Muscle of leg (tissue), 16 donors: Measurements from ENCODE around the gene NBPF1. TPM values are rescaled to one million over a fixed set of nuclear protein-coding genes. Genes with fewer than 3 reads are reported as not detected.
"Not testable (repeated sequence)": the region's sequence is repeated elsewhere in the genome, so short reads cannot be mapped to it uniquely, and the experiment has no call there.

Experiments
- DNase-seq: peaks from one replicate; pipeline ENCODE4 v3.0.0; 2013
- H3K27ac ChIP-seq: one replicate; pipeline ENCODE4 v1.5.1; 2013; ENCODE audit warnings: mild to moderate bottlenecking, low read length, control low read depth
- H3K27me3 ChIP-seq: one replicate; pipeline ENCODE4 v1.6.1; 2013; ENCODE audit warnings: low read length; ENCODE audit not compliant: control insufficient read depth, insufficient read depth
- H3K36me3 ChIP-seq: one replicate; pipeline ENCODE4 v1.6.1; 2013; ENCODE audit warnings: low read length; ENCODE audit not compliant: control insufficient read depth, insufficient read depth
- H3K4me1 ChIP-seq: one replicate; pipeline ENCODE4 v1.6.1; 2013; ENCODE audit warnings: low read length; ENCODE audit not compliant: control insufficient read depth, insufficient read depth
- H3K4me3 ChIP-seq: one replicate; pipeline ENCODE4 v1.5.1; 2013; ENCODE audit warnings: low read length, control low read depth
- H3K9me3 ChIP-seq: replicated peaks from 2 replicates; pipeline ENCODE4 v1.6.1; 2013; ENCODE audit warnings: low read depth, low read length; ENCODE audit not compliant: control insufficient read depth
- WGBS: methylation state at CpG from one replicate; pipeline ENCODE4 v1.1.5; 2013; ENCODE audit warnings: missing lambda C conversion rate; ENCODE audit not compliant: insufficient coverage; 5-methylcytosine and 5-hydroxymethylcytosine counted together
- long read RNA-seq, 11 donors: transcript quantifications; one replicate each; lab custom pipeline, GENCODE V29; 2026
- polyA plus RNA-seq, 8 donors: library from polyadenylated mRNA; unstranded; fragments of 120-200 nt; gene quantifications; one replicate each; pipeline versions ENCODE4 v1.2.1 to v1.2.3, GENCODE V29; 2013; ENCODE audit warnings: inconsistent platforms in 1 of 8, low replicate concordance in 1 of 8; ENCODE audit not compliant: insufficient read length in 8 of 8, insufficient read depth in 1 of 8
- total RNA-seq: library from RNA; stranded (reverse); fragments of 120-200 nt; gene quantifications from one replicate; pipeline ENCODE4 v1.2.4, GENCODE V29; 2013

Gene NBPF1
- total RNA-seq, result 104 TPM
- polyA plus RNA-seq, result 100 to 1,000 TPM in 7 of 8 donors, 10 to 100 TPM in 1; 72.6 to 148 (median 115) TPM
- long read RNA-seq, donor 1, partial matches to known transcripts, result 23 of 29 reads
- long read RNA-seq, donor 1, other reads (novel, unspliced or antisense), result 0 of 29 reads
- long read RNA-seq, donor 2, partial matches to known transcripts, result 0 of 3 reads
- long read RNA-seq, donor 2, other reads (novel, unspliced or antisense), result 0 of 3 reads
- long read RNA-seq, donor 3, transcript NBPF1-205 (3 exons, 2,755 nt), result major isoform, 34 of 84 reads
- long read RNA-seq, donor 3, partial matches to known transcripts, result 45 of 84 reads
- long read RNA-seq, donor 3, other reads (novel, unspliced or antisense), result 0 of 84 reads
- long read RNA-seq, donor 4, transcript NBPF1-205 (3 exons, 2,755 nt), result major isoform, 8 of 21 reads
- long read RNA-seq, donor 4, partial matches to known transcripts, result 9 of 21 reads
- long read RNA-seq, donor 4, other reads (novel, unspliced or antisense), result 0 of 21 reads
- long read RNA-seq, donor 5, transcript NBPF1-207 (1 exons, 3,447 nt), result minor isoform, 7 of 78 reads
- long read RNA-seq, donor 5, transcript NBPF1-205 (3 exons, 2,755 nt), result major isoform, 27 of 78 reads
- long read RNA-seq, donor 5, partial matches to known transcripts, result 43 of 78 reads
- long read RNA-seq, donor 5, other reads (novel, unspliced or antisense), result 0 of 78 reads
- long read RNA-seq, donor 6, transcript NBPF1-207 (1 exons, 3,447 nt), result minor isoform, 12 of 53 reads
- long read RNA-seq, donor 6, transcript NBPF1-205 (3 exons, 2,755 nt), result major isoform, 17 of 53 reads
- long read RNA-seq, donor 6, partial matches to known transcripts, result 22 of 53 reads
- long read RNA-seq, donor 6, other reads (novel, unspliced or antisense), result 0 of 53 reads
- long read RNA-seq, donor 7, transcript NBPF1-205 (3 exons, 2,755 nt), result major isoform, 7 of 8 reads
- long read RNA-seq, donor 7, partial matches to known transcripts, result 0 of 8 reads
- long read RNA-seq, donor 7, other reads (novel, unspliced or antisense), result 0 of 8 reads
- long read RNA-seq, donor 8, transcript NBPF1-207 (1 exons, 3,447 nt), result major isoform, 5 of 9 reads
- long read RNA-seq, donor 8, partial matches to known transcripts, result 0 of 9 reads
- long read RNA-seq, donor 8, other reads (novel, unspliced or antisense), result 0 of 9 reads
- long read RNA-seq, donor 9, transcript NBPF1-207 (1 exons, 3,447 nt), result minor isoform, 5 of 13 reads
- long read RNA-seq, donor 9, transcript NBPF1-205 (3 exons, 2,755 nt), result major isoform, 8 of 13 reads
- long read RNA-seq, donor 9, partial matches to known transcripts, result 0 of 13 reads
- long read RNA-seq, donor 9, other reads (novel, unspliced or antisense), result 0 of 13 reads
- long read RNA-seq, donor 10, transcript NBPF1-207 (1 exons, 3,447 nt), result minor isoform, 9 of 52 reads
- long read RNA-seq, donor 10, transcript NBPF1-205 (3 exons, 2,755 nt), result major isoform, 15 of 52 reads
- long read RNA-seq, donor 10, partial matches to known transcripts, result 28 of 52 reads
- long read RNA-seq, donor 10, other reads (novel, unspliced or antisense), result 0 of 52 reads
- long read RNA-seq, donor 11, transcript NBPF1-207 (1 exons, 3,447 nt), result minor isoform, 5 of 19 reads
- long read RNA-seq, donor 11, transcript NBPF1-205 (3 exons, 2,755 nt), result major isoform, 8 of 19 reads
- long read RNA-seq, donor 11, partial matches to known transcripts, result 6 of 19 reads
- long read RNA-seq, donor 11, other reads (novel, unspliced or antisense), result 0 of 19 reads

DNA sequence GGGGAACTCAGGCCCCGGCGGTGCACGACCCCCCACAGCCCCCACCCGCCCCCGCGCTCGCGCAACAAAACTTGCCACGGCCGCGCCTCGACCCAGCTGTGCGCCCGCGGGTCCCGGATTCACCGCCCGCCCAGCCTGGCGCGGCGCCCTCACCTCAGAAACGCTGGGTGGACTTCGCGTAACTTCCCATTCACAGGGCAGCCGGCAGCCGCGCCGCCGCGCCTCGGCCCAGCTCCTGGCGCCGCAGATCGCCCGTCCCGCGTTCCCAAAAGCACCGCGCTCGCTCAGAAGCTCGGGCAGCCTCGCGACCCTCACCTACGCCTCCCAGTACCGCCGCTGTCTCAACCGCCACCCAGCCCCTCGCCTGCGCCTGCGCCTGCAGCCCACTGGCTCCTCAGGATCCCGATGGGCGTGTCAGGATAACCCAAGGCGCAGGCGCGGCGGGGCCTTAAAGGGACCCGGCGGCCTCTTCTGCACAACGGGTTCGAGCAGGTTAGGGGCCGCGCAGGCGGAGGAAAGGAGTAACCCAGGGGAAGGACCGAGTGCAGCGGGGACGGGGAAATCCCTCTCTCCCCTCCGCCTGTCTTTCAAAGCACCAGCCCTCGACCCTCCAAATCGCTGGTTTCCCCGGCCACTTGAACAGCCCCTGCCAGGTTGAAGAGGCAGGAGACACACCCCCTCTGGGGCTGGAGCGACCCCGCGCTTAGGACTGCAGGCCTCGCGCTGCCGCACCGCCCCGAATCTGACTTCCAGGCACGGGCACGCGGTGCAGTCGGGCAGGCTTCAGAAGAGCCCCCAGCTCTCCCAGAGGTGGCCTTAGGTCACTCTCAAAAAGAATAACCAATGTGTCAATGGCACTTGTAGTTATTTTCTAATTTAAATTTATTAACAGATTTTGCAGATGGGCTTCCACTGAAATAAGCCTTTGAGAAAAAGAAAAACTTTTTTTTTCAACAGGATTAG lies at the start of gene NBPF1:
NBPF1 (minus strand) TSS at position 380 of the 963 bp plus-strand sequence.
- Histone ChIP-seq H3K36me3 (peaks cover 17% of the 10 kb centered on the region), H3K4me1 (peaks cover 19% of the 10 kb centered on the region), H3K27ac (peak within 1 kb of the TSS; percentile 88), H3K27me3 (peaks cover 5% of the 10 kb centered on the region), H3K9me3 (no peaks in the 10 kb centered on the region), H3K4me3 (peak within 1 kb of the TSS; percentile 57)
- WGBS, result under 1% methylated on average over 82 of the region's 82 CpGs
- peak; percentile 99 for DNase-seq

DNA sequence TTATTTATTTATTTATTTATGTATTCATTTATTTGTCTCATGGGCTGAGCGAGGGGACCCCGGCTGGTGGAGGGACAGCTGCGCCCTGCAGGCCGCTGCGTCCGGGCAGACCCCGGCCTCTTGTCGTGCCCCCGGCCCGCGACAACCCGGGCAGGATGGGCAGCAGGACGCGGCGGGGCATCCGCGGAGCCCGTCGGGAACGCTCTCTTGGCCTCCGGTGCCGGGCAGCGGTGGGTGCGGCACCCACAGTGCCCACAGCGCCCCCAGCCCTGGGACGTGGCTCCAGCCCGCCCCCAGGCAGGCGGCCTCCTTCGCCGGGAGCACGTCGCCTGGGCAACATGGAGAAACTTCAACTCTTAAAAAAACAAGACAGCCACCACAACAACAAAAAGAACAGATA lies 44.9 kb upstream of the NBPF1 start:
- H3K4me1 ChIP-seq, H3K27me3 ChIP-seq, DNase-seq, H3K36me3 ChIP-seq, H3K4me3 ChIP-seq, H3K27ac ChIP-seq, H3K9me3 ChIP-seq: not testable (repeated sequence)
- no CpG with 5 or more reads among the region's 32 CpGs for WGBS

- not testable (repeated sequence) for H3K4me3 ChIP-seq, H3K4me1 ChIP-seq, H3K9me3 ChIP-seq, H3K27me3 ChIP-seq, DNase-seq, H3K36me3 ChIP-seq, H3K27ac ChIP-seq
- no CpG with 5 or more reads among the region's 14 CpGs for WGBS
Observed at GRCh38 chr1:16656981-16657683, 43.8 kb upstream of the NBPF1 start.

- H3K27me3 ChIP-seq, DNase-seq, H3K4me3 ChIP-seq, H3K4me1 ChIP-seq, H3K27ac ChIP-seq, H3K9me3 ChIP-seq, H3K36me3 ChIP-seq: not testable (repeated sequence)
- WGBS, result no CpG with 5 or more reads among the region's 6 CpGs
Observed at GRCh38 chr1:16656574-16656973, 43.2 kb upstream of the NBPF1 start.

- H3K9me3 ChIP-seq, H3K4me1 ChIP-seq, H3K27ac ChIP-seq, H3K27me3 ChIP-seq, H3K36me3 ChIP-seq, H3K4me3 ChIP-seq, DNase-seq: not testable (repeated sequence)
- WGBS, result 63% methylated on average over 1 of the region's 1 CpG
Observed at GRCh38 chr1:16651560-16651959, 38.2 kb upstream of the NBPF1 start.

- not testable (repeated sequence) for H3K4me3 ChIP-seq, H3K4me1 ChIP-seq, DNase-seq, H3K36me3 ChIP-seq, H3K9me3 ChIP-seq, H3K27ac ChIP-seq
- WGBS, result 89% methylated on average over 1 of the region's 9 CpGs
- H3K27me3 ChIP-seq, result peaks cover 11% of the 10 kb centered on the region
Observed at GRCh38 chr1:16649960-16650359, 36.6 kb upstream of the NBPF1 start.

- H3K27me3 ChIP-seq, result peaks cover 11% of the 10 kb centered on the region
- not testable (repeated sequence) for H3K4me1 ChIP-seq, DNase-seq, H3K36me3 ChIP-seq, H3K4me3 ChIP-seq, H3K27ac ChIP-seq, H3K9me3 ChIP-seq
- 57% methylated on average over 4 of the region's 6 CpGs for WGBS
Observed at GRCh38 chr1:16649390-16649789, 36.0 kb upstream of the NBPF1 start.

- H3K4me3 ChIP-seq, DNase-seq, H3K9me3 ChIP-seq, H3K36me3 ChIP-seq, H3K27ac ChIP-seq: not testable (repeated sequence)
- Histone ChIP-seq H3K4me1 (peaks cover 11% of the 10 kb centered on the region), H3K27me3 (peaks cover 11% of the 10 kb centered on the region)
- no CpG with 5 or more reads among the region's 8 CpGs for WGBS
Observed at GRCh38 chr1:16648756-16649155, 35.4 kb upstream of the NBPF1 start.
